MCF 10A (cell line): ENCODE measurements around the gene PDE9A. TPM values are rescaled to one million over a fixed set of nuclear protein-coding genes. Genes with fewer than 3 reads are reported as not detected.
"Not testable (repeated sequence)": the region's sequence is repeated elsewhere in the genome, so short reads cannot be mapped to it uniquely, and the experiment has no call there.

Experiments used
- BruUV-seq: library from RNA; stranded (reverse); fragments of 400-500 nt; replicated peaks from 2 replicates; lab custom pipeline; 2021; lab: Mats Ljungman, UMichigan
- CTCF ChIA-PET: fragments of 300-600 bp; sonication (Branson Sonifier 250); formaldehyde crosslinking; extraction: SDS; loops from one replicate; lab custom pipeline; 2021; ENCODE audit warnings: antibody characterized with exemption, inconsistent platforms; lab: Yijun Ruan, JAX
- POLR2A ChIA-PET: fragments of 300-600, 350-650 bp; sonication (Branson Sonifier 250); formaldehyde crosslinking; extraction: SDS; loops from one replicate; lab custom pipeline; 2020; ENCODE audit warnings: antibody characterized with exemption, inconsistent platforms; lab: Yijun Ruan, JAX
- DNase-seq: peaks from one replicate; pipeline ENCODE4 v3.0.0-alpha.2; 2018; ENCODE audit not compliant: unreplicated experiment
- H3K27ac Mint-ChIP-seq: one replicate; pipeline ENCODE4 v1.8.0; 2022; ENCODE audit warnings: mild to moderate bottlenecking, low read depth, mixed read lengths; ENCODE audit not compliant: unreplicated experiment
- H3K27me3 Mint-ChIP-seq: one replicate; pipeline ENCODE4 v1.8.0; 2022; ENCODE audit warnings: mixed read lengths; ENCODE audit not compliant: insufficient read depth, unreplicated experiment
- H3K36me3 Mint-ChIP-seq: one replicate; pipeline ENCODE4 v1.8.0; 2022; ENCODE audit warnings: mild to moderate bottlenecking, moderate library complexity, mixed read lengths; ENCODE audit not compliant: insufficient read depth, unreplicated experiment
- H3K4me1 Mint-ChIP-seq: one replicate; pipeline ENCODE4 v1.8.0; 2022; ENCODE audit warnings: mixed read lengths; ENCODE audit not compliant: insufficient read depth, unreplicated experiment
- H3K4me3 Mint-ChIP-seq: one replicate; pipeline ENCODE4 v1.8.0; 2022; ENCODE audit warnings: mild to moderate bottlenecking, moderate library complexity, mixed read lengths; ENCODE audit not compliant: unreplicated experiment
- H3K9me3 Mint-ChIP-seq: one replicate; pipeline ENCODE4 v1.8.0; 2022; ENCODE audit warnings: mixed read lengths; ENCODE audit not compliant: unreplicated experiment
- CTCF ChIP-seq: fragments of 200-600 bp; IDR thresholded peaks from one replicate; pipeline ENCODE4 v1.8.0; 2022; ENCODE audit warnings: antibody characterized with exemption, mild to moderate bottlenecking; ENCODE audit not compliant: unreplicated experiment
- intact Hi-C: fragments of 100-400 bp; cut with micrococcal nuclease; formaldehyde crosslinking; loops from 2 replicates; pipeline ENCODE4 v1.14.1; 2022
- total RNA-seq: library from RNA; stranded (reverse); gene quantifications from 2 replicates; pipeline ENCODE4 v1.2.3, GENCODE V29; 2022

PDE9A gene
- total RNA-seq, 1 experiment from 2014 or later = not detected

- CTCF ChIA-PET = interaction anchor here (0.6 kb wide), 1 partner anchor 41 kb away, joined by 8 read pairs; no protein-coding TSS in a partner anchor
Observed at GRCh38 chr21:42626171-42626570, 27.2 kb upstream of the PDE9A start.

GRCh38 chr21:42627527-42628289 is 25.7 kb upstream of the PDE9A start:
- no peak for DNase-seq
- CTCF ChIA-PET = interaction anchor here (0.6 to 0.7 kb wide), 2 partner anchors 371 to 480 kb away, joined by 3 to 4 read pairs; no protein-coding TSS in a partner anchor
- Mint-ChIP-seq H3K9me3 (no peaks in the 10 kb centered on the region), H3K4me1 (no peaks in the 10 kb centered on the region), H3K27ac (no peak overlapping the region), H3K27me3 (peaks cover 18% of the 10 kb centered on the region), H3K36me3 (no peaks in the 10 kb centered on the region), H3K4me3 (no peak overlapping the region)
- no TSS peak for BruUV-seq
- intact Hi-C loops = no loop called here
- POLR2A ChIA-PET = no interaction called here
- TF ChIP-seq CTCF = no peak

More at GRCh38 chr21:42626171-42626570, 27.2 kb upstream of the PDE9A start:
- TF ChIP-seq CTCF = no peak
- DNase-seq = no peak
- no peaks in the 10 kb centered on the region for H3K4me1 Mint-ChIP-seq
- no peaks in the 10 kb centered on the region for H3K9me3 Mint-ChIP-seq
- POLR2A ChIA-PET = no interaction called here
- peaks cover 6% of the 10 kb centered on the region for H3K36me3 Mint-ChIP-seq
- no peak overlapping the region for H3K27ac Mint-ChIP-seq
- H3K4me3 Mint-ChIP-seq = no peak overlapping the region
- BruUV-seq = no TSS peak
- intact Hi-C loops = no loop called here
- H3K27me3 Mint-ChIP-seq = peaks cover 31% of the 10 kb centered on the region

GRCh38 chr21:42628466-42629061 is 24.9 kb upstream of the PDE9A start:
- H3K36me3 Mint-ChIP-seq, H3K4me3 Mint-ChIP-seq, POLR2A ChIA-PET, DNase-seq, H3K9me3 Mint-ChIP-seq, intact Hi-C loops, H3K4me1 Mint-ChIP-seq, H3K27ac Mint-ChIP-seq, CTCF ChIA-PET, BruUV-seq: not testable (repeated sequence)
- peaks cover 14% of the 10 kb centered on the region for H3K27me3 Mint-ChIP-seq

- Mint-ChIP-seq H3K9me3 (no peaks in the 10 kb centered on the region), H3K4me3 (no peak overlapping the region), H3K27me3 (no peaks in the 10 kb centered on the region), H3K27ac (no peak overlapping the region), H3K4me1 (no peaks in the 10 kb centered on the region), H3K36me3 (no peaks in the 10 kb centered on the region)
- no TSS peak for BruUV-seq
- DNase-seq = no peak
- ChIA-PET CTCF (no interaction called here), POLR2A (no interaction called here)
- TF ChIP-seq CTCF = no peak
- intact Hi-C loops = no loop called here
Observed at GRCh38 chr21:42629933-42630589, 23.4 kb upstream of the PDE9A start.
